ENCODE data around the gene ITGA1. TPM values are rescaled to one million over a fixed set of nuclear protein-coding genes. Genes with fewer than 3 reads are reported as not detected.

The ITGA1 gene
- total and polyA plus RNA-seq, 2 of the 8 experiments (the other 6 are each of a cell fraction or from before 2014, with no cell fraction given), result 2.3 to 9.0 TPM

DNA sequence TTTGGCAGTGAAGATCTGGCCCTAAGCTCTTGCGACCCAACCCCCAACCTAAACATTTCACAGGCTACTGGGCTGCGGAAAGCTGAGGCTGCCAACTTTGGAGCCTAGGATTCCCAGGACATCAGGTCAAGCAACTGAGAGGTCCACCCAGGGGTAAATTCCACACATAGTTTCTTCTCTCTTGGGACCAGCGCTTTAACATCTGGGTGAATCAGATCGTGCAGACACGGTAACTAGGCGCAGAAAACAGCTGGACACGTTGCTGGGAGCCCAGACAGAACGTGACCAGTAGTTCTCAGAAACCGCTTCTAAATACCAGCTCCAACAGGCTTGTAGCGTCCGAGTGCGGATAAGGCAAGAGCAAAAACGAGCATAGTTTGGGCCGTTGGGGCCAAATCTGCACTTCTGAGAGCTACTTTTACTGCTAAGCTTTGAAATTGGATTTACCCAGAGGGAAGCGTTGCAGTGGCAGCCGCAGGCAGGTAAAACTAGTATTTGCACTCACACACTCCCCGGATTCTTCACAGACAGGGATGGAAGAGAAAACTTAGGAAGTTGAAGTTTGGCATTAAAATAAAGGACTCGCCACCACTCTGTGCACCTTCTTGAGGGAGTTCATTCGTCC, 11.8 kb downstream of the ITGA1 start (continued):
- TF ChIP-seq HDAC2 (IDR thresholded peaks at IDR 0.05; ENCODE audit: borderline replicate concordance in 1 of 2, low read depth in 2 of 2, low read length in 2 of 2) (peak; percentile 66 to 90), SIN3A (conservative IDR thresholded peaks at IDR 0.05 in 1 of 2, IDR thresholded peaks at IDR 0.05 in 1 of 2; ENCODE audit: low read depth in 1 of 2, low read length in 2 of 2) (peak; percentile 49 to 68; a peak in 1 of 4 replicates), SP1 (IDR thresholded peaks at IDR 0.05; ENCODE audit: low read depth, low read length) (peak; percentile 65; the same call in 1 of the 2 replicates)
